HG03139 (cell line): ENCODE data around the gene ALS2CL.

Experiments used
- ATAC-seq: cut with Tn5 transposase; IDR thresholded peaks from one replicate; pipeline ENCODE4 v1.9.1; 2021; ENCODE audit not compliant: unreplicated experiment

ALS2CL gene

DNA sequence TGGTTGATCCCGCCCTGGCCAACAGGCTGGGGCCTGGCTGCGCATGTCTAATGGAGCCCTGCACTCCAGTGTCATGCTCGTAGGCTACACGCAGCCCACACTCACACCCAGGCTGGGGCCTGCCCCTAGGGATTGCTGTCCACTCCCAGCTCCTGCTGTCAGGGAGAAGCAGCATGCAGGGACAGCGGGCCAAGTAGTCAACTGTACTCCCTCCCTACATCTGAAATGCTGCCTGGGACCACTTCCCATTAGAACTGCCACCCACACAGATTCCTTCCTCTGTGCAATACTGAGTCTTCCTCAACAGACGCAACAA, 16.1 kb downstream of the ALS2CL start:
- ATAC-seq: no peak

DNA sequence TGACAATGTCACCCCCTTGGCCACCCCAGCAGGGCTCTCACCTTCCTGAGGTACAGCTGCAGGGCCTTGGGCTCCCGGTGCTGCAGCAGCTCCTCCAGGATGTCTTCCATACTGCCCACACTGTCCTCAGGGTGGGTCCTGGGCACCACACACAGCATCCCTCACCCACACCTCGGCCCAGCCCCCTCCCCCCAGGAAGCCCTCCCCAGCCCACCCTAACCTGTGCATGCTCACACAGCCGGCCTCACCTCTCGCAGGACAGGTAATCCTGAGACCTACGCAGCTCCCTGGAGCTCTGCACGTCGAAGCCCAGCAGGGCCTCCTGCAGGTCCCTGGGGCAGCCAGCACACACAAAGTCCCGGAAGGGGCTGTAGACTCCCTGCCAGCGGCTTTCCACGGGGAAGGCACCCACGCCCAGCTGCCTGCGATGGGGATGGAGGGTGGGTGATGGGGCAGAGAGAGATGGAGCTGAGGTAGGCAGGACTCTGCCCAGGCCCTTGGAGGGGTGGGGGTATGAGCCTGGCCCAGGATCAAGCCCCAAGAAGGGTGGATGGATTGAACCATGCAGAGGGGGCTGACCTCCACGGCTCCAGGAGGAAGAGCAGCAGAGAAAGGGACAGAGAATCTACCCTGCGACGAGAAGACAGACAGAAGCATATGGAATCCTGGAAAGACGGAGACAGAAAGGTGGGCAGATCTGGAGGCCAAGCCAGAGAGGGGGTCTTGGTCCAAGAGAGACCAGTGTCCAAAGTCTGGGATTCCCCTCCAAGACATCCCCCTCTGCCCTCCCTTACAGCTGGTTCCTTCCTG, 16.7 kb downstream of the ALS2CL start:
- no peak for ATAC-seq

- ATAC-seq: no peak
These were observed 17.5 kb downstream of the ALS2CL start for GRCh38 chr3:46675843-46676567.

- no peak for ATAC-seq
These were observed 18.1 kb downstream of the ALS2CL start for GRCh38 chr3:46675426-46675825.

DNA sequence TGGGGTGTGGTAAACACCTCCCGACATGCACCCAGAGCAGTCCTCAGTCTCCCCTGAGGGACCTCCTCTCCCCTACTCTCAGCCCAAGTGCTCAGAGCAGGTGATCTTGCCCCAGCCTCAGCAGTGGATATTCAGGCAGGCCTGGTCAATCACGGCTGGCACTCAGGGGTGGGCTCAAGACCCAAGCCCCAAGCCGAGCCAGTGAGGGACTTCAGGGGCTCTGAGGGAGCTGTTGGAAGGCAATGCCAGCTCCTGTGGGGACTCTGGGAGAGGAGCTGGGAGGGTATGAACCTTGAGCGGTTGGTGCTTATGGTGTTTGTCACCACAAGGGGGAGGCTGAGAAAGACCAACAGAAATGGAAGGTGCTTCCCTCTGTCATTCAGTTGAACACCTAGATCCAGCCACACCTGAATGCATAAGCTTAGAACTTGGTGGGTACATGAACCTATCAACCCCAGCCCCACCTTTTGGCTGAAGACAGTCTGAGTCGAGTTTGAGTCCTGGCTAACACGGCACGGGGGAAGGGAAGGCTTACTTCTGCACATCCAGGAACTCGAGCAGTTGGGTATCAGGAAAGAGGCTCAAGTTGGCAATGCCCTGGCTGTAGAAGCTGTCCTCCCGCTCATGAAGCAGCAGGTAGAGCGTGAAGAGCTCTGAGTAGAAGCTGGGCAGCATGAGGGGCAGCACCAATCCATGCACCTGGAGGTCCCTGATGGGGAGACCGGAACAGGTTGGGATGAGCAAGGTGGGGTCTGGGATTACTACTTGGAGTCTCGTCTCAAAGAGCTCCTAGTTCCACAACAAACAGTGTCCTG, 19.2 kb downstream of the ALS2CL start:
- no peak for ATAC-seq

DNA sequence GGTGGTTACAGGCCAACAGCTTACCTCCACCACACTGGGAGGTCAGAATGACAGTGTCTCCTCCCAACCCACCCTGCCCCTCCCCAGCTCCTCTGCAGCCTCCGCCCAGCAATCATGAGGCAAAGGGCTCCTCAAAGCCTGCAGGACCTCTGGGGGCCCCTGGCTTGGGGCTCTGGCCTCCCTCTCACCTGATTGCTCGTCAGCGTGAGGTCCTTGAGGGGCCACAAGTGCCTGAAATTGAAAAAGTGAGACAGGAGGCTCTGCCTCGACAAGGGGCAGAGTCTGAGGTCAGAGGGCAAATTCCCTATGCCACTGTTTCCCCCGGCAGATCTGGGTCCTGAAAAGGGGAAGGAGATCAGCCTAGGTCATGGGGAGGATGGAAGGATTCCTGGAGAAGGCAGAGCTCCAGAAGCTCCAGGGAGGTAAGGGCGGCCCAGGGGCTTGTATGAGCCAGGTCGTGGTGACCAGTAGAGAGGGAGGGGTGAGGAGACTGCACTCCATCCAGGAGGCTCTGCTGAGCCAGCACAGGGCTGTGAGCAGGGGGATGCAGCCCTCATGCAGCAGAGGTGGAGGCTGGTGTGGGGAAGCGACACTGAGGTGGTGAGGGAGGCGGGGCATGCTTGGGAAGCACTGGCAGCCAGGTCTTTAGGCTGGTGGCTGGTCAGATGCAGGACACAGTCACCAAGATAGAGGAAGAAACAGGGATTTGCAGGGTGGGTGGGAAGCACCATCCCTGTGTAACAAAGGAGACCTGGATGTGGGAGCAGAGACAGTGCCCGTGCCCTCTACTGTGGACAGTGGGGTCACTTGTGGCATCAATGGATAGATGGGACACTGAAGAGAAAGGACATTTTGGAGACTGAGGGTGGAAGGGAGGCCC, 20.1 kb downstream of the ALS2CL start:
- no peak for ATAC-seq

DNA sequence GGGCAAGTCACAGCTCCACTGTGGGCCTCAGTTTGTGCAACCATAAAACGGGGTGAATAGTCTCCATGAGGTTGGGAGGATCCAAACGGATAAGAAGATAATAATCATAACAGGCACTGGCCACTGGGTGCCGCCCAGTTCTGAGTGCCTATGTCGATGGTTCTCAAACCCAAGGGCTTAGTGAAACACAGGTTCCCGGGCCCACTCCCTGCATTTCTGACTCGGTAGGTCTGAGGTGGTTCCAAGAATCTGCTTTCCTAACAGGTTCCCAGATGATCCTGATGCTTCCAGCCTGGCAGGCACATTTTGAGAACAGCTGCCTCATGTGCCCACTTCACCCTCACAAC, 21.2 kb downstream of the ALS2CL start:
- ATAC-seq: no peak

DNA sequence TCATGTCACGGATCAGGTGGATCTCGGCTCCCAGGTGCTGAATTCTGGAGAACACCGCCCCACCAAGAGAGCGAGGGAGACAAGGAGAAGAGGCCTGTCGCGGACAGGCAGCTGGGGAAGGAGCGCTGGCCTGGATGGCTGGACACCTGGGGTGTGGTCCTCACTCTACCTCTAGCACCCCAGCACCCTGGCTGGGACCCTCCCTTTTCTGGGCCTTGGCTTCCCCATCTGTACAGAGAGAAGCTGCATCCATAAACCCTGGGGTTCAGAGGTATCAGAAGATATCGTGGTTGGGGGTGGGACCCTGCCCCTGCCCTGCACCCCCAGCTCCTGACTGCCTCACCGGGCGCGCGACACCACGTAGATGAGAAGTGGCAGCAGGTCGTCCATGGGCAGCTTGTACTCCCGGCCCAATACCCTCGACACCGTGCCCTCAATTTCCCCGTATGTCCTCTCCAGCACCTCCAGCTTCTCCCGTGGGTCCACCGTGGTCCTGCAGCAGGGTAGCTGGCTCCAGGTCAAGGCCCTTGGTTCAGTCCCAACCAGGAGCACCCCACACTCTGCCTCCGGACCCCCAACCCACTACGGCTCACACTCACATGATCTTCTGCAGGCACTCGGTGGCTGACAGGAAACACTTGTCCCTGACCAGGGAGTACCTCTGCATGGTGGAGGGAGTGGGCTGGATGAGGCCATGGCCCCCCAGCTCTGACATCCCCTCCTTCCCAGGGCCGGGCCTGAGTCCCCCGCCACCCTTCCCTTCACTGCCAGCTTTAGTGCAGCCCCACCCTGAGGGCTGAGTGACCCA, 21.7 kb downstream of the ALS2CL start:
- ATAC-seq: no peak

GRCh38 chr3:46670891-46671427, 22.5 kb downstream of the ALS2CL start:
- no peak for ATAC-seq

DNA sequence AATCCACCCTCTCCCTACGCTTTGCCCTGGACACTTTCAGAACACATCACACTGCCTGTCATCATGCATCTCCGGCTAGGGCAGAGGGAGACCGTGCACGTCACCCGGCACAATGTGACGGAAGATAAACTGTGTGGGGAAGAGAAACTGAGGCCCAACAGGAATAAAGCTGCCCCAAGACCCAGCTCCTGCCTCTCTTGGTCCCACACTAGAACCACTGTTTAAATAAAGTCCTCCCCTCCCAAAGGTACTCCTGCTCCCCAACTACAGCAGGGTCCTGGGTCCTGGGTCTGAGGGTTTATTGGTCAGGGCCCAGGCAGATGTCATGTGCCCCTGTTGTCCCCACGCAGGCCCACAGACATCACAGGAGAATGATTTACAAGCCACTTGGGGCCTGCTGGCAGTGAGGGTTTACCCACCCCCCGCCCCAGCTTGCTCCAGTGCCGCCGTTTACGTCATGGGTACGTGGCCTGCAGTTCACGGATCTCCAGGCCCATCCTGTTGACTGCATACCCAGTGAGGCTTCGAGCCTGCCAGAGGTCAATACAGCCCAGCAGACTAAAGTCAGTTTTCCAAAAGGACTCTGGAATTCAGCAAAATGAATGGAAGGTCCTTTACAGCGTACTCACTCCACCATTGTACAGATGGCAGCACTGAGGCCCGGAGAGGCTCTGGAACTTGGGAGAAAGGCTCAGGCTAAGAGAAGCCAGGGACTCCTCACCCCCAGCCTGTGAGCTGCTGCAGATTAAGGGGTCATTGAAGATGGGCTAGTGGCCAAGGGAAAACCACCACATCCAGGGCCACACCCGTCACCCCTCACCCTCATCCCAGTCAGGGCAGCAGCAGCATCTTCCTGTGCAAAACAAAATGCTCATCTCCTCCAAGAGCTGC, 23.2 kb downstream of the ALS2CL start:
- ATAC-seq: no peak

DNA sequence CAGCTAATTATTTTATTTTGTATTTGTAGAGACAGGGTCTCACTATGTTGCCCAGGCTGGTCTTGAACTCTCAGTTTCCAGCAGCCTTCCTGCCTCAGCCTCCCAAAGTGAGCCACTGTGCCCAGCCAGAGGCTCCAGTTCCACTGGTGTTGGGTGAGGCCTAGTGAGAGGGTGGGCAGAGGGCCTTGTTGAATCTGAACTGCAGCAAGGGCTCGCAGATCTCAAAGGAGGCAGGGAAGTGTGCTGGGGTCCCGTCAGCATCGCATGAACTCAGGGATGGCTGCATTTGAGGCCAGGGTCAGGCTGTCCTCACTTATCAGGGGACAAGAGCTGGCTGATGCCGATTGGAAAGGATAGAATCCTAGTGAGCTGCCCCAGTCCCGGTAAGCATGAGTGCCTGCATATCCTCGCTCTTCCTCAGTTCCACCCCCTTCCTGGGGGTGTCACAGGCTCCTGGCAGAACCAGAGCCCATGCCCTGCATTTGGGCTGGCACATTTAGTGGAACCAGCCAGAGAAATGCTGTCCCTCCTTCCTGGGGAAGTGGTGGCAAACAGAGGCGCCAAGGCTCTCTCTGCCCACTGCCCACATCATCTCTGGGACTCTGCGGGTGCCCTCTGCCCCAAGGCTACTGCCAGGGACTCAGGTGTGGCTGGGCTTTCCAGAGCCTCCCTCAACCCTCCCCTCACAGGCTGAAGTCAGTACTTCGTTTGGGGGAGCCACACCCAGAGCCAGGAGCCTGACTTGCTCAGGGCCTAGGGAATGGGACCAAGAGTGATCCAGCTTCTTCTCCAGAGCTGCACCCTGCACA, 24.1 kb downstream of the ALS2CL start:
- ATAC-seq: no peak

DNA sequence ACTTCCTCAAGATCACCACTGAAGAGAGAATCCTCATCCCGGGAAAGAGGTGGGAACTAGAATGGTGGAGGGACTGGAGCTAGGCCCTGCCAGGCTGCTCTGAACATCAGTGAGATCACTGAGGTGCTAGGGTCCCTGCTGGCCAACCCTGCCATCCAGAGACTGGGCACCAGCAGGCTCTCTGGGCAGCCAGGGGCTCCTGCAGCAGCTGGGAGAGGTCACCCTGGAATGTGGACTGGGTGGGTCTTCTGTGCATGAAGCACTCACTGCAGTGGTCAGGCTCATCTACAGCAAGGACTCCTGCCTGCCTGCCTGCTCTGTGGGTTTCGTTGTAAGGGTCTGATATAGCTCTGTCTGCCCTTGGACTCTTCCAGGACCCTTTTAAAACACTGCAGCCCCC, 24.9 kb downstream of the ALS2CL start:
- no peak for ATAC-seq

DNA sequence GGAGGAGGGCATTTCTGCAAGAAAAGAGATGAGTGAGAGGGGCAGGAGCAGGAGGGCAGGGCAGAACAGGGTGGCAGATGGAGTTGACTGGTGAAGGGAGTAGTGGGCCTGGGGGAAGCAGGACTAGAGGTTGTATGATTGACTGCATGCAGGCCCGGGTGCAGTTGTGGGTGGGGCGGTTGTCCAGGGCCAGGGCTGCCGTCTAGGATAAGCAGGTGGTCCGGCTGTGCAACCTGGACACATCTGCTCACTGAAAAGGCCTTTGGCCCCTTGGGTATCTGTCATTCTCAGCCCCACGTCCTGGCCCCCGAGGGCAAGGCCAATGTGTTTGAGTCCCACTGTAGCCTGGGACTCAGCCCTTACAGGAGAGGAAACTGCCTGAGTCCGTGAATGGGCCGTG, 25.4 kb downstream of the ALS2CL start:
- ATAC-seq: no peak

DNA sequence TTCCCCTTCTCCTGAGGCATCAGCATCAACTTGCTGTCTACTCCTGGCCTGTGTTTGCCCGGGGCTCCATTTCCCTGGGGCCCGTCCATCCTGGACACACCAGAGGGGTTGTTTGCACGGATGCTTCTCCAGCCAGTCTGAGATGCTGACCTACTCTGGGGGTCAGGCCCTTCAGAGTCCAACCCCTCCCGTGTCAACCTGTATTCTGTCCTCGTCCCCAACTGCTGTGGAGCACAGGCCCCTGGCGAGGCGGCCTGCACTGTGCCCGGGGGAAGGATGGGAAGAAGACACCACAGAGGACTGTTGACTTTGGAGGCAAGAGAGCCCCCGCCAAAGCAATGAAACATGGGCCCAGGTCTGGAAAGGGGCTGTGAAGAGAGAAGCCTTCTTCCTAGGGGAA, 25.8 kb downstream of the ALS2CL start:
- ATAC-seq: no peak

GRCh38 chr3:46667061-46667621, 26.3 kb downstream of the ALS2CL start:
- ATAC-seq: no peak

DNA sequence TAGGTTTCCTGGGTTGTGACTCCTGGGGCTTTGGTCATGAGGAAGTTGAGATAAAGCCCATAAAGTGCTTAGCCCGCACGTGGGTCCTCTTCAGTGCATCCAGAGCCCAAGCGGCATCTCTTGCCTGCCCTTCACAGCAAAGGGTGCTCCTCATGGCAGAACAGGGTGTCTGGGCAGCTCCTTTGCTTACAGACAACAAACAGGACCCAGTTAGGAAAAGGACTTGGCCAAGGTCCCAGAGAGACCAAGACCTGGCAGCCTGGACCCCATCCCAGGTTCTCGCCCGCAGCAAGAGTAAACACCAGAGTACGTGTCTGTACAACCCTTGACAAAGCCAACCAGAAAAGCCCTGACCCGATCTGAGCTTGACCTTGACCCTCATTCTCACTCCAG, 27.0 kb downstream of the ALS2CL start:
- no peak for ATAC-seq

DNA sequence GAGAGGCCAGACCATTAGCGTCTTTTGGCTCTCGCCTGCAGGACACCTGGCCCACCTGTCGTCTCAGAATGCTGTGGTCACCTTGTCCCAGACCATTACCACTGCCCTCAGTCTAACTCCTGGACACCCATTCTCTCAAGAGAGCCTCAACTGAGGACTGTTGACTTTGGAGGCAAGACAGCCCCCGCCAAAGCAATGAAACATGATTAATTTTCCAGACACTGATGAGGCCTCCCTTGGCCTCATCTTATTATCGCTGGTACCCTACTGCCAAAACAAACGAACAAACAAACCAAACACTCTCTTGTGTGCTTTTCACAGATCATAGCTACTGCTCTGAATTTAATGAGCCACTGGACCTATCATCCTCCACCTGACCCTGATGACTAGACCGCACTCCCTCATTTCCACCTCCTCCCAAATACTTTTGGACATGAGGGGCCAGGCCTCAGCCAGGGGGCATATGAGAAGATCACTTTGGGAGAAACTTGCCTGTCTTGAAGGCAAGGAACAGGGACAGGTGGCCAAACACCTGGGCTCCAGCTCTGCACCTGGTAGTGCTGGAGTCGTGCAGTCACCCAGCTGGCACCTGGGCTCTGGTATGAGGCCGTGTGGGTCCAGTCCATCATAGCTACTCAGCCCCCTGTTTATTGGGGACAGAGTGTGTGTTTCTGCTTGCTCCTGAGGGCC, 27.6 kb downstream of the ALS2CL start:
- no peak for ATAC-seq
